C4-2B (cell line): ENCODE data around the gene AGPAT4.

Experiments used
- H3K27ac ChIP-seq: fragments of 450-650 bp; 2 replicates; pipeline ENCODE4 v1.5.1; 2017
- ZFX ChIP-seq: fragments of 450-650 bp; IDR thresholded peaks from 2 replicates; pipeline ENCODE4 v1.6.1; 2017
- TF ChIP-seq, protein P1 (sequence below): fragments of 450-650 bp; conservative IDR thresholded peaks from 2 replicates; pipeline ENCODE4 v1.5.1; 2017; ENCODE audit warnings: mild to moderate bottlenecking

AGPAT4 gene

DNA sequence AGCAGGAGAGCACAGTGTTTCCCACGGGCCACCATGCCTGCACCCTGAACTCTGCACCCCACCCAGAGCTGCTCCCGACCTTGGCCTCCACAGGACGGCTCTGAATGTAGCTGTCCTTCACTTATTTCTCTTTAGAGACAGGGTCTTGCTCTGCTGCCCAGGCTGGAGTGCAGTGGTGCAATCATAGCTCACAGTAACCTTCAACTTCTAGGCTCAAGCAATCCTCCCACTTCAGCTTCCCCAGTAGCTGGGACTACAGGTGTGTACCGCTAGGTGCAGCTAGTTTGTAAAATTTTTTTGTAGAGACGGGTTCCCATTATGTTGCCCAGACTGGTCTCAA lies 130.9 kb downstream of the AGPAT4 start:
- no peak for TF ChIP-seq ZFX
- TF ChIP-seq, protein P1, sequence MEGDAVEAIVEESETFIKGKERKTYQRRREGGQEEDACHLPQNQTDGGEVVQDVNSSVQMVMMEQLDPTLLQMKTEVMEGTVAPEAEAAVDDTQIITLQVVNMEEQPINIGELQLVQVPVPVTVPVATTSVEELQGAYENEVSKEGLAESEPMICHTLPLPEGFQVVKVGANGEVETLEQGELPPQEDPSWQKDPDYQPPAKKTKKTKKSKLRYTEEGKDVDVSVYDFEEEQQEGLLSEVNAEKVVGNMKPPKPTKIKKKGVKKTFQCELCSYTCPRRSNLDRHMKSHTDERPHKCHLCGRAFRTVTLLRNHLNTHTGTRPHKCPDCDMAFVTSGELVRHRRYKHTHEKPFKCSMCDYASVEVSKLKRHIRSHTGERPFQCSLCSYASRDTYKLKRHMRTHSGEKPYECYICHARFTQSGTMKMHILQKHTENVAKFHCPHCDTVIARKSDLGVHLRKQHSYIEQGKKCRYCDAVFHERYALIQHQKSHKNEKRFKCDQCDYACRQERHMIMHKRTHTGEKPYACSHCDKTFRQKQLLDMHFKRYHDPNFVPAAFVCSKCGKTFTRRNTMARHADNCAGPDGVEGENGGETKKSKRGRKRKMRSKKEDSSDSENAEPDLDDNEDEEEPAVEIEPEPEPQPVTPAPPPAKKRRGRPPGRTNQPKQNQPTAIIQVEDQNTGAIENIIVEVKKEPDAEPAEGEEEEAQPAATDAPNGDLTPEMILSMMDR: no peak
- H3K27ac ChIP-seq: no peak overlapping the region

- TF ChIP-seq, protein P1: no peak
- TF ChIP-seq ZFX: no peak
- H3K27ac ChIP-seq: no peak overlapping the region
Observed at GRCh38 chr6:161141173-161141572, 132.7 kb downstream of the AGPAT4 start.

DNA sequence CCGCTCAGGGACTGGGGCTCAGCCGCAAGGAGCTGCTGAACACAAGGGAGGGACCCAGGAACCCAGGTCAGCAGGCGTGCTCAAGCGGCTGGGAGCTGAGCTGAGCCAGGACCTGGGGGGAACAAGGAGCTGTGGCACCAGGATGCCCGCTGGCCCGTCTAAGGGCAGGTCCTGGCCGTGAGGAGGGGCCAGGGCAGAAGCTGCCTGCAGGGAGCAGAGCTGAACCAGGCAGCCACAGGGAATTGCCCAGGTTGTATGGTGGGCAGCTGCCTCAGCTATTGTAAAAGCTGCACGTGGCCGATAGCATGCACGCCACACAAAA lies 133.3 kb downstream of the AGPAT4 start:
- no peak overlapping the region for H3K27ac ChIP-seq
- no peak for TF ChIP-seq ZFX
- TF ChIP-seq, protein P1: no peak

- TF ChIP-seq ZFX: no peak
- H3K27ac ChIP-seq: no peak overlapping the region
Observed at GRCh38 chr6:161139766-161140553, 133.9 kb downstream of the AGPAT4 start.

DNA sequence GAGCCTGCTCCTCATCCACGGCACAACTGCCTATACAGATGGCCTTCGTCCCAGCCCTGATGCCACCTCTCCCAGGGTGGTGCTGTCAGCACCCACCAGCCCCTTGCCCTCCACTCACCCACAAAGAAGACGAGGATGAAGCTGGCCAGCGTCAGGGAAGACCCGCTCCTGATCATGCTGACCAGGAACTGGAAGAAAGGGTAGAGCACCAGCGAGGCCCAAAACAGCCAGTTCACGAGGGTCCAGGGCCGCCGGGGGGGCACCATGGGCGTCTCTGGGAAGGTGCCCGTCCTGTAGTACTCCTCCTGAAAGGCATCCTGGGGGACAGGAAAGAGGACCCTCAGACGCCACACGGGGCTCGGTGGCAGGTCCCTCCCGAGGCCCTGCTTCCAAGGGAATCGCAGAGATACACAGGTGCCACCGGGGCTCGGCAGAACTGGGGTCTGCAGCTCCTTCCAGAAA lies 134.5 kb downstream of the AGPAT4 start:
- TF ChIP-seq ZFX: no peak
- TF ChIP-seq, protein P1: no peak

GRCh38 chr6:161138543-161139303 lies 135.1 kb downstream of the AGPAT4 start:
- no peak overlapping the region for H3K27ac ChIP-seq
- TF ChIP-seq ZFX: no peak
- TF ChIP-seq, protein P1: no peak

More for the DNA sequence above, 134.5 kb downstream of the AGPAT4 start:
- no peak overlapping the region for H3K27ac ChIP-seq

DNA sequence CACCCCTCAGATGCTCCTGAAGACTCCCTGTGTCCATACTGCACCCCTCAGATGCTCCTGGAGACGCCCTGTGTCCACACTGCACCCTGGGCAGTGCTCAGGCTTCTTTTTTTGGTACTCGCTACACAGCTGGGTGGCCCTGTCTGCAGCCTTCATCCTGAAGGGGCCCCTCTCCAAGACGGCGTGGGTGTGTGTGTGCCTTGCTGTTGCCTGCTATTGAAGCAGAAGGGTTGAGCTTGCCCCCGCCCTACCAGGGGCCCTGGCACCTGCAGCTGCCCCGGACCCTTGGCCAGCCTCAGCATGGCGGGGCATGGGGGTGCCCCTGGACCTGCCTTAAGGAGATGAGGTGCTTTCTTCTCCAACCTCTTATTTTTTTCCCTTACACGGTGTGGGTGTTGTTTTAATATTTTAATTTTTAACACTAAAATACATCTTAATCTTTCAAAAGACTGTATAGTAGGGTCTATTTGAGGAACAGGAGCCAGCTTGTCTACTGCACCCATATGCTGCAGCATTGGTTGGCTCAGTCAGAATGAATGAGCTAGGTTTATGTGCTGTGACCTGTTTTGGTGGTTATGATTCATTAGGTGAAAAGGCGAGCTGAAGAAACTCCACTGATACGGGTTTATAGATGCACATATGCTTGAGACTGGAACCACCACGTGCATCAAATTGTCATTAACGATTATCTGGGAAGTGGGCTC lies 135.9 kb downstream of the AGPAT4 start:
- H3K27ac ChIP-seq: no peak overlapping the region
- TF ChIP-seq, protein P1: no peak
- no peak for TF ChIP-seq ZFX
